H1 (cell line): ENCODE measurements around the gene SLC1A5. TPM values are rescaled to one million over a fixed set of nuclear protein-coding genes. Genes with fewer than 3 reads are reported as not detected.

Experiments
- CTCF ChIA-PET: fragments of 300-600 bp; sonication (Branson Sonifier 250); formaldehyde crosslinking; loops from one replicate; lab custom pipeline; 2021; ENCODE audit not compliant: partially characterized antibody; lab: Charles Lee
- POLR2A ChIA-PET: fragments of 300-600 bp; sonication (Branson Sonifier 250); formaldehyde crosslinking; loops from one replicate; lab custom pipeline; 2021; ENCODE audit warnings: inconsistent platforms; ENCODE audit not compliant: partially characterized antibody; lab: Charles Lee
- DNase-seq, 2 experiments: peaks; one replicate each; pipeline versions ENCODE4 v3.0.0 to v3.0.0-alpha.2; 2010 to 2022; ENCODE audit warnings: low spot score in 2 of 2, low read depth in 1 of 2, mixed read lengths in 1 of 2
- FAIRE-seq: peaks from 2 replicates; lab custom pipeline; 2011; peaks lifted over from hg19 to GRCh38; lab: Jason Lieb, UNC
- H2AFZ ChIP-seq: 2 replicates; pipeline ENCODE4 v1.8.1; 2012; ENCODE audit warnings: low read length, inconsistent platforms
- H2AK5ac ChIP-seq: 2 replicates; pipeline ENCODE4 v1.6.1; 2013; ENCODE audit warnings: low read depth, low read length
- H2BK120ac ChIP-seq: replicated peaks from 2 replicates; pipeline ENCODE3; 2013; ENCODE audit warnings: low read depth, low read length, inconsistent platforms
- H2BK12ac ChIP-seq: 2 replicates; pipeline ENCODE4 v1.6.1; 2013; ENCODE audit warnings: low read depth, low read length
- H2BK15ac ChIP-seq: 2 replicates; pipeline ENCODE4 v1.6.1; 2013; ENCODE audit warnings: low read length
- H2BK20ac ChIP-seq: 2 replicates; pipeline ENCODE4 v1.6.1; 2013; ENCODE audit warnings: low read length
- H2BK5ac ChIP-seq: 2 replicates; pipeline ENCODE4 v1.6.1; 2013; ENCODE audit warnings: low read depth, low read length
- H3K14ac ChIP-seq: 2 replicates; pipeline ENCODE4 v1.6.1; 2013; ENCODE audit warnings: inconsistent platforms; ENCODE audit not compliant: insufficient read length
- H3K18ac ChIP-seq: 2 replicates; pipeline ENCODE4 v1.6.1; 2013; ENCODE audit warnings: low read length; ENCODE audit errors: extremely low read depth
- H3K23ac ChIP-seq: 2 replicates; pipeline ENCODE4 v1.6.1; 2013; ENCODE audit warnings: inconsistent platforms; ENCODE audit not compliant: insufficient read length
- H3K23me2 ChIP-seq: 2 replicates; pipeline ENCODE4 v1.6.1; 2013; ENCODE audit warnings: low read depth, low read length
- H3K27ac ChIP-seq: 2 replicates; pipeline ENCODE4 v1.6.1; 2011; ENCODE audit warnings: low read depth, low read length, inconsistent platforms
- H3K27me3 ChIP-seq, 4 experiments: replicated peaks in 1 of 4; 1 replicate in 1 of 4; 2 replicates in 3 of 4; pipeline versions ENCODE4 v1.6.1 to v1.8.1; 2011 to 2013; ENCODE audit warnings: low read length in 3 of 4, mild to moderate bottlenecking in 3 of 4, inconsistent platforms in 2 of 4, mixed read lengths in 2 of 4, moderate library complexity in 1 of 4; ENCODE audit not compliant: control insufficient read depth in 3 of 4, insufficient read depth in 3 of 4; ENCODE audit errors: extremely low read depth in 1 of 4
- H3K36me3 ChIP-seq, 4 experiments: 2 replicates each; pipeline versions ENCODE4 v1.6.1 to v1.8.1; 2011 to 2013; ENCODE audit warnings: mild to moderate bottlenecking in 4 of 4, low read length in 3 of 4, moderate library complexity in 2 of 4, control low read depth in 1 of 4, inconsistent platforms in 1 of 4; ENCODE audit not compliant: insufficient read depth in 4 of 4, control insufficient read depth in 2 of 4
- H3K4ac ChIP-seq: replicated peaks from 2 replicates; pipeline ENCODE3; 2013; ENCODE audit warnings: low read length, low read depth, mixed read lengths, inconsistent platforms; ENCODE audit not compliant: insufficient read length
- H3K4me1 ChIP-seq, 4 experiments: replicated peaks in 1 of 4; 1 replicate in 1 of 4; 2 replicates in 3 of 4; pipeline versions ENCODE4 v1.6.1 to v1.8.1; 2011 to 2013; ENCODE audit warnings: low read length in 3 of 4, inconsistent platforms in 2 of 4, mixed read lengths in 1 of 4; ENCODE audit not compliant: insufficient read depth in 4 of 4, control insufficient read depth in 3 of 4
- H3K4me2 ChIP-seq, 2 experiments: 2 replicates each; pipeline versions ENCODE4 v1.6.1 to v1.8.1; 2011 to 2013; ENCODE audit warnings: low read depth in 2 of 2, low read length in 2 of 2, control low read depth in 1 of 2, inconsistent platforms in 1 of 2, mild to moderate bottlenecking in 1 of 2; ENCODE audit not compliant: insufficient read depth in 1 of 2
- H3K4me3 ChIP-seq, 4 experiments: fragments of 200-600, 300-600 bp in 1 of 4; sonication (generic), shearing (Covaris generic), sonication (Bioruptor Twin) in 1 of 4; 2 replicates each; pipeline versions ENCODE4 v1.5.1 to v1.8.1; 2011 to 2016; ENCODE audit warnings: low read length in 4 of 4, low read depth in 3 of 4, control low read depth in 2 of 4, inconsistent platforms in 2 of 4, mild to moderate bottlenecking in 2 of 4, mixed read lengths in 1 of 4, moderate library complexity in 1 of 4; ENCODE audit not compliant: insufficient read depth in 2 of 4; ENCODE audit errors: extremely low read depth in 1 of 4
- H3K56ac ChIP-seq: replicated peaks from 2 replicates; pipeline ENCODE3; 2013; ENCODE audit warnings: low read depth, mild to moderate bottlenecking, mixed read lengths, low read length, inconsistent platforms; ENCODE audit not compliant: insufficient read length
- H3K79me1 ChIP-seq: 2 replicates; pipeline ENCODE4 v1.6.1; 2013; ENCODE audit warnings: low read depth, low read length, control low read depth
- H3K79me2 ChIP-seq, 2 experiments: 2 replicates each; pipeline versions ENCODE4 v1.6.1 to v1.8.1; 2012 to 2013; ENCODE audit warnings: low read length in 2 of 2, mild to moderate bottlenecking in 2 of 2, inconsistent platforms in 1 of 2; ENCODE audit not compliant: insufficient read depth in 2 of 2, control insufficient read depth in 1 of 2
- H3K9ac ChIP-seq, 4 experiments: replicated peaks in 1 of 4; 1 replicate in 1 of 4; 2 replicates in 3 of 4; pipeline versions ENCODE4 v1.6.1 to v1.8.1; 2011 to 2013; ENCODE audit warnings: low read depth in 3 of 4, low read length in 3 of 4, control low read depth in 2 of 4, mild to moderate bottlenecking in 2 of 4, moderate library complexity in 2 of 4, inconsistent platforms in 1 of 4; ENCODE audit errors: extremely low read depth in 1 of 4
- H3K9me3 ChIP-seq, 2 experiments: 2 replicates each; pipeline versions ENCODE4 v1.6.1 to v1.8.1; 2012 to 2013; ENCODE audit warnings: mild to moderate bottlenecking in 2 of 2, moderate library complexity in 2 of 2, control low read depth in 1 of 2, inconsistent platforms in 1 of 2, low read depth in 1 of 2, low read length in 1 of 2, mixed read lengths in 1 of 2; ENCODE audit not compliant: insufficient read depth in 2 of 2
- H4K20me1 ChIP-seq, 2 experiments: replicated peaks in 1 of 2; 2 replicates each; pipeline versions ENCODE3 to v1.8.1; 2011 to 2013; ENCODE audit warnings: inconsistent platforms in 2 of 2, low read length in 2 of 2, mild to moderate bottlenecking in 1 of 2; ENCODE audit not compliant: insufficient read depth in 2 of 2, control insufficient read depth in 1 of 2
- H4K5ac ChIP-seq: 2 replicates; pipeline ENCODE4 v1.6.1; 2013; ENCODE audit warnings: low read length, low read depth, mixed read lengths, inconsistent platforms; ENCODE audit not compliant: insufficient read length
- H4K8ac ChIP-seq: 2 replicates; pipeline ENCODE4 v1.8.0; 2013; ENCODE audit warnings: mild to moderate bottlenecking, moderate library complexity, low read length, inconsistent platforms; ENCODE audit not compliant: insufficient read depth; ENCODE audit errors: extremely low read depth
- H4K91ac ChIP-seq: replicated peaks from 2 replicates; pipeline ENCODE3; 2013; ENCODE audit warnings: low read length, mixed read lengths, inconsistent platforms; ENCODE audit not compliant: insufficient read length
- CTCF ChIP-seq, 3 experiments: IDR thresholded peaks; 1 replicate in 2 of 3; 2 replicates in 1 of 3; pipeline versions ENCODE4 v1.5.1 to v1.6.1; 2011; ENCODE audit warnings: low read length in 3 of 3, mild to moderate bottlenecking in 3 of 3, inconsistent platforms in 2 of 3, low read depth in 1 of 3, moderate library complexity in 1 of 3; ENCODE audit not compliant: insufficient read depth in 1 of 3; ENCODE audit errors: control extremely low read depth in 1 of 3
- KDM5A ChIP-seq: fragments of 200-600 bp; IDR thresholded peaks from 2 replicates; pipeline ENCODE4 v1.7.1; 2012; ENCODE audit warnings: mild to moderate bottlenecking, low read length, inconsistent platforms, mixed read lengths
- MAFK ChIP-seq: IDR thresholded peaks from 2 replicates; pipeline ENCODE4 v1.6.1; 2012; ENCODE audit warnings: low read depth, mild to moderate bottlenecking, improper control_type of control experiment, low read length
- RAD21 ChIP-seq, 2 experiments: IDR thresholded peaks in 1 of 2; conservative IDR thresholded peaks in 1 of 2; 2 replicates each; pipeline ENCODE4 v1.6.1; 2011; ENCODE audit warnings: low read depth in 2 of 2, low read length in 2 of 2, improper control_type of control experiment in 1 of 2, inconsistent platforms in 1 of 2, mild to moderate bottlenecking in 1 of 2, moderate library complexity in 1 of 2
- YY1 ChIP-seq: IDR thresholded peaks from 2 replicates; pipeline ENCODE4 v1.6.1; 2011; ENCODE audit warnings: low read depth, mild to moderate bottlenecking, low read length
- WGBS, 2 experiments: shearing (Covaris generic) in 1 of 2; methylation state at CpG; one replicate each; pipeline versions ENCODE4 v1.1.6 to v1.1.7; 2013 to 2015; ENCODE audit warnings: low lambda C conversion rate in 2 of 2, mixed read lengths in 2 of 2, inconsistent platforms in 1 of 2, low coverage in 1 of 2, missing lambda C conversion rate in 1 of 2; ENCODE audit not compliant: insufficient replicate concordance in 2 of 2, insufficient coverage in 1 of 2, insufficient read length in 1 of 2; ENCODE audit errors: extremely low coverage in 1 of 2, missing lambda C conversion rate in 1 of 2; 5-methylcytosine and 5-hydroxymethylcytosine counted together
- polyA plus RNA-seq, 7 experiments: library from polyadenylated mRNA; depleted of rRNA in 3 of 7; stranded (reverse) in 5 of 7; unstranded in 2 of 7; fragments of >200 nt in 5 of 7; fragments of 200-250 nt in 2 of 7; gene quantifications; 1 replicate in 5 of 7; 2 replicates in 1 of 7; 4 replicates in 1 of 7; pipeline versions ENCODE4 v1.2.1 to v1.2.3, GENCODE V29; 2011 to 2013; ENCODE audit warnings: missing spikeins in 2 of 7, mixed read lengths in 2 of 7
- total RNA-seq: library from RNA; stranded (reverse); fragmentation: NEBNext Ultra II Directional; extraction: Animal tissue kit (Norgen Biotek cat#: 25700); gene quantifications from 2 replicates; pipeline ENCODE4 v1.2.1, GENCODE V29; 2021

Gene SLC1A5
- total and polyA plus RNA-seq, 2 of the 8 experiments (the other 6 are each of a cell fraction or from before 2014, with no cell fraction given), result 291 to 351 TPM

GRCh38 chr19:46748325-46749109, 39.9 kb downstream of the SLC1A5 start:
- Histone ChIP-seq H3K56ac (no peak overlapping the region), H4K91ac (no peak overlapping the region), H4K20me1 (peaks cover 5 to 19% of the 10 kb centered on the region in 2 experiments), H2BK12ac (no peak overlapping the region), H3K79me1 (peaks cover 3% of the 10 kb centered on the region; the same call in 1 of the 2 replicates), H2AK5ac (no peak overlapping the region), H3K4ac (no peak overlapping the region), H3K27me3 (no peaks in the 10 kb centered on the region), H2BK5ac (no peak overlapping the region), H3K9me3 (no peaks in the 10 kb centered on the region), H3K23me2 (peaks cover 11% of the 10 kb centered on the region), H4K5ac (no peak overlapping the region), H2BK20ac (no peak overlapping the region), H4K8ac (no peak overlapping the region), H3K27ac (no peak overlapping the region), H3K18ac (no peak overlapping the region), H2BK120ac (no peak overlapping the region), H3K4me3 (no peak overlapping the region), H3K4me1 (peaks cover 0 to 3% (median 0%) of the 10 kb centered on the region in 4 experiments; a peak in 5 of 7 replicates), H3K14ac (no peak overlapping the region), H3K4me2 (no peak overlapping the region), H3K79me2 (peaks cover 21 to 24% of the 10 kb centered on the region in 2 experiments), H3K9ac (no peak overlapping the region), H2BK15ac (no peak overlapping the region), H3K23ac (no peak overlapping the region), H2AFZ (no peak overlapping the region), H3K36me3 (peaks cover 0 to 7% (median 5%) of the 10 kb centered on the region in 4 experiments; a peak in 4 of 8 replicates)
- peak in 1 of 2 experiments; percentile 94 for DNase-seq
- TF ChIP-seq MAFK (no peak), KDM5A (no peak), CTCF (IDR thresholded peaks at IDR 0.05; ENCODE audit: control extremely low read depth in 1 of 3, insufficient read depth in 1 of 3, low read depth in 1 of 3, low read length in 3 of 3) (peak; percentile 52 to 74 (median 66)), RAD21 (IDR thresholded peaks at IDR 0.05 in 1 of 2, conservative IDR thresholded peaks at IDR 0.05 in 1 of 2; ENCODE audit: low read depth in 2 of 2, low read length in 2 of 2) (peak; percentile 9 to 31; a peak in 1 of 4 replicates), YY1 (0 out of 2 replicates have a peak, but pooled peaks have one; percentile 40)
- POLR2A ChIA-PET, result interaction anchor here (0.6 to 1.4 kb wide), 4 partner anchors 19 to 36 kb away, joined by 3 to 5 read pairs (median 4); no protein-coding TSS in a partner anchor
- FAIRE-seq, result no peak
- CTCF ChIA-PET, result interaction anchor here (0.7 to 12.2 kb wide), 13 partner anchors 9 to 767 kb away, joined by 3 to 176 read pairs (median 4); no protein-coding TSS in a partner anchor
- 88% methylated on average over 20 of the region's 21 CpGs; no CpG with 5 or more reads in 1 of the 2 experiments for WGBS, 2 experiments
